H9 (cell line): ENCODE measurements around the gene SMC5. TPM values are rescaled to one million over a fixed set of nuclear protein-coding genes. Genes with fewer than 3 reads are reported as not detected.

Experiments
- DNase-seq: peaks from one replicate; pipeline ENCODE4 v3.0.0-alpha.2; 2017
- H2AFZ ChIP-seq: one replicate; pipeline ENCODE4 v1.6.1; 2013; ENCODE audit warnings: mild to moderate bottlenecking, low read length, control low read depth, moderate library complexity
- H2AK5ac ChIP-seq: 2 replicates; pipeline ENCODE4 v1.6.1; 2013; ENCODE audit warnings: low read length, control low read depth, mixed read lengths; ENCODE audit not compliant: insufficient read length
- H2BK120ac ChIP-seq: one replicate; pipeline ENCODE4 v1.6.1; 2013; ENCODE audit warnings: low read depth, mild to moderate bottlenecking, low read length, control low read depth, inconsistent platforms; ENCODE audit not compliant: poor library complexity, severe bottlenecking
- H2BK12ac ChIP-seq: 2 replicates; pipeline ENCODE4 v1.6.1; 2013; ENCODE audit warnings: low read length, control low read depth, mixed read lengths, low read depth; ENCODE audit not compliant: insufficient read length
- H2BK15ac ChIP-seq: 2 replicates; pipeline ENCODE4 v1.6.1; 2013; ENCODE audit warnings: low read depth, low read length, control low read depth
- H2BK20ac ChIP-seq: one replicate; pipeline ENCODE4 v1.6.1; 2013; ENCODE audit warnings: low read depth, mild to moderate bottlenecking, low read length, control low read depth, inconsistent platforms; ENCODE audit not compliant: poor library complexity, severe bottlenecking
- H2BK5ac ChIP-seq: 2 replicates; pipeline ENCODE4 v1.6.1; 2013; ENCODE audit warnings: low read length, control low read depth, mixed read lengths; ENCODE audit not compliant: insufficient read length
- H3K14ac ChIP-seq: 2 replicates; pipeline ENCODE4 v1.6.1; 2013; ENCODE audit warnings: low read length, control low read depth; ENCODE audit not compliant: insufficient read depth
- H3K18ac ChIP-seq: 2 replicates; pipeline ENCODE4 v1.6.1; 2013; ENCODE audit warnings: low read depth, mild to moderate bottlenecking, mixed read lengths, low read length, control low read depth; ENCODE audit not compliant: insufficient read length
- H3K23ac ChIP-seq: 2 replicates; pipeline ENCODE4 v1.6.1; 2013; ENCODE audit warnings: low read length, control low read depth, mixed read lengths, low read depth; ENCODE audit not compliant: insufficient read length
- H3K23me2 ChIP-seq: 2 replicates; pipeline ENCODE4 v1.6.1; 2013; ENCODE audit warnings: low read depth, mild to moderate bottlenecking, mixed read lengths, low read length, control low read depth; ENCODE audit not compliant: insufficient read length, poor library complexity, severe bottlenecking
- H3K27ac ChIP-seq: 2 replicates; pipeline ENCODE4 v1.5.1; 2013; ENCODE audit warnings: low read length, control low read depth, mixed read lengths, low read depth; ENCODE audit not compliant: insufficient read length
- H3K27me3 ChIP-seq: 2 replicates; pipeline ENCODE4 v1.6.1; 2013; ENCODE audit warnings: low read length, control low read depth, inconsistent platforms; ENCODE audit not compliant: insufficient read depth
- H3K4ac ChIP-seq: 2 replicates; pipeline ENCODE4 v1.6.1; 2013; ENCODE audit warnings: low read depth, mild to moderate bottlenecking, control low read depth, inconsistent platforms, low read length, moderate library complexity
- H3K4me1 ChIP-seq: 2 replicates; pipeline ENCODE4 v1.6.1; 2013; ENCODE audit warnings: low read length, control low read depth, inconsistent platforms; ENCODE audit not compliant: insufficient read depth
- H3K4me2 ChIP-seq: 2 replicates; pipeline ENCODE4 v1.6.1; 2013; ENCODE audit warnings: low read length, control low read depth, mixed read lengths; ENCODE audit not compliant: insufficient read length, insufficient read depth
- H3K56ac ChIP-seq: 2 replicates; pipeline ENCODE4 v1.6.1; 2013; ENCODE audit warnings: low read depth, mild to moderate bottlenecking, mixed read lengths, low read length, control low read depth; ENCODE audit not compliant: insufficient read length
- H3K79me1 ChIP-seq: 2 replicates; pipeline ENCODE4 v1.6.1; 2013; ENCODE audit warnings: low read depth, mild to moderate bottlenecking, moderate library complexity, low read length, control low read depth, inconsistent platforms; ENCODE audit not compliant: insufficient read depth, poor library complexity, severe bottlenecking
- H3K79me2 ChIP-seq: 2 replicates; pipeline ENCODE4 v1.6.1; 2013; ENCODE audit warnings: low read length, control low read depth, inconsistent platforms; ENCODE audit not compliant: insufficient read depth
- H3K9ac ChIP-seq: 2 replicates; pipeline ENCODE4 v1.6.1; 2013; ENCODE audit warnings: low read length, control low read depth, mixed read lengths; ENCODE audit not compliant: insufficient read length; ENCODE audit errors: extremely low read depth
- H3K9me3 ChIP-seq: one replicate; pipeline ENCODE4 v1.6.1; 2013; ENCODE audit warnings: low read depth, low read length, inconsistent platforms; ENCODE audit not compliant: control insufficient read depth
- H3T11ph ChIP-seq: one replicate; pipeline ENCODE4 v1.6.1; 2013; ENCODE audit warnings: mild to moderate bottlenecking, low read length, control low read depth, inconsistent platforms
- H4K20me1 ChIP-seq: one replicate; pipeline ENCODE4 v1.6.1; 2013; ENCODE audit not compliant: control insufficient read depth, insufficient read length, insufficient read depth
- H4K5ac ChIP-seq: 2 replicates; pipeline ENCODE4 v1.6.1; 2013; ENCODE audit warnings: low read depth, mild to moderate bottlenecking, mixed read lengths, low read length, control low read depth; ENCODE audit not compliant: insufficient read length
- H4K8ac ChIP-seq: replicated peaks from 2 replicates; pipeline ENCODE4 v1.6.1; 2013; ENCODE audit warnings: low read length, control low read depth, mixed read lengths, low read depth; ENCODE audit not compliant: insufficient read length
- H4K91ac ChIP-seq: 2 replicates; pipeline ENCODE4 v1.6.1; 2013; ENCODE audit warnings: low read depth, mild to moderate bottlenecking, moderate library complexity, mixed read lengths, low read length, control low read depth; ENCODE audit not compliant: insufficient read length
- H3K27ac Mint-ChIP-seq, 3 experiments: 2 replicates in 2 of 3; 3 replicates in 1 of 3; pipeline ENCODE4 v1.8.0; 2020 to 2021; ENCODE audit warnings: mixed read lengths in 3 of 3, mild to moderate bottlenecking in 1 of 3, moderate library complexity in 1 of 3
- H3K27me3 Mint-ChIP-seq: 2 replicates; pipeline ENCODE4 v1.8.0; 2021; ENCODE audit warnings: low read depth, mild to moderate bottlenecking, moderate library complexity, mixed read lengths
- H3K36me3 Mint-ChIP-seq, 3 experiments: 2 replicates in 2 of 3; 3 replicates in 1 of 3; pipeline ENCODE4 v1.8.0; 2020 to 2021; ENCODE audit warnings: low read depth in 3 of 3, mixed read lengths in 3 of 3; ENCODE audit not compliant: insufficient read depth in 1 of 3
- H3K4me1 Mint-ChIP-seq, 2 experiments: 2 replicates each; pipeline ENCODE4 v1.8.0; 2020; ENCODE audit warnings: mixed read lengths in 2 of 2
- H3K4me3 Mint-ChIP-seq, 2 experiments: 2 replicates in 1 of 2; 3 replicates in 1 of 2; pipeline ENCODE4 v1.8.0; 2020 to 2021; ENCODE audit warnings: mild to moderate bottlenecking in 2 of 2, mixed read lengths in 2 of 2, moderate library complexity in 1 of 2
- H3K9me3 Mint-ChIP-seq, 2 experiments: 2 replicates in 1 of 2; 3 replicates in 1 of 2; pipeline ENCODE4 v1.8.0; 2020; ENCODE audit warnings: mild to moderate bottlenecking in 2 of 2, mixed read lengths in 2 of 2, moderate library complexity in 1 of 2
- whole genome bisulfite sequencing: extraction: QIAGEN DNeasy Blood & Tissue Kit; methylation state at CpG from one replicate; pipeline ENCODE4 v1.1.7; 2013; ENCODE audit warnings: missing lambda C conversion rate, low lambda C conversion rate, mixed read lengths; ENCODE audit not compliant: insufficient read length; ENCODE audit errors: extremely low coverage; 5-methylcytosine and 5-hydroxymethylcytosine counted together
- total RNA-seq: library from RNA; stranded (reverse); gene quantifications from 2 replicates; pipeline ENCODE4 v1.2.1, GENCODE V29; 2021
- TF ChIP-seq, protein P1 (sequence below): fragments of 200-600 bp; sonication (generic); conservative IDR thresholded peaks from 3 replicates; pipeline ENCODE4 v1.8.0; 2021; ENCODE audit warnings: antibody characterized with exemption, mild to moderate bottlenecking

The SMC5 gene
- total RNA-seq, 1 experiment from 2014 or later = 29.6 TPM

DNA sequence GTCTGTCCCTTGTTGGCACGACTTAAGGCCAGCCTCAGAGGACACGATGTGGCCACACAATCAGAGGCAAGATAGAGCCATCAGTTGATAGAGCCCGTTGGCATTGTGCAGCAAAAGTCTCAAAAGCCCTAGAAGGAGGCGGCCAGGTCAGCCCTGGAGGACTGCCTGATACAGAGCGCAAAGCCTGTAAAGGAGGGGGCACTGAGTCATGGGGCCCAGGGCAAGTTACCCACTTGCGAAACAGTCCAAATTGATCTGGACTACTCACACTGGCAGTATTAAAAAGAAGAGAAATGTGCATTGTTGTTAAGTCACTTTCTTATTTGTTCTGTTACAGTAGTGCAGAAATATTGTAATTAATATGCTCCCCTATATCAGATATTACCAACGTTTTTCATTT is 104.2 kb downstream of the SMC5 start:
- TF ChIP-seq, protein P1, sequence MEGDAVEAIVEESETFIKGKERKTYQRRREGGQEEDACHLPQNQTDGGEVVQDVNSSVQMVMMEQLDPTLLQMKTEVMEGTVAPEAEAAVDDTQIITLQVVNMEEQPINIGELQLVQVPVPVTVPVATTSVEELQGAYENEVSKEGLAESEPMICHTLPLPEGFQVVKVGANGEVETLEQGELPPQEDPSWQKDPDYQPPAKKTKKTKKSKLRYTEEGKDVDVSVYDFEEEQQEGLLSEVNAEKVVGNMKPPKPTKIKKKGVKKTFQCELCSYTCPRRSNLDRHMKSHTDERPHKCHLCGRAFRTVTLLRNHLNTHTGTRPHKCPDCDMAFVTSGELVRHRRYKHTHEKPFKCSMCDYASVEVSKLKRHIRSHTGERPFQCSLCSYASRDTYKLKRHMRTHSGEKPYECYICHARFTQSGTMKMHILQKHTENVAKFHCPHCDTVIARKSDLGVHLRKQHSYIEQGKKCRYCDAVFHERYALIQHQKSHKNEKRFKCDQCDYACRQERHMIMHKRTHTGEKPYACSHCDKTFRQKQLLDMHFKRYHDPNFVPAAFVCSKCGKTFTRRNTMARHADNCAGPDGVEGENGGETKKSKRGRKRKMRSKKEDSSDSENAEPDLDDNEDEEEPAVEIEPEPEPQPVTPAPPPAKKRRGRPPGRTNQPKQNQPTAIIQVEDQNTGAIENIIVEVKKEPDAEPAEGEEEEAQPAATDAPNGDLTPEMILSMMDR = no peak
- Mint-ChIP-seq H3K36me3 (no peaks in the 10 kb centered on the region), H3K4me1 (no peaks in the 10 kb centered on the region)

More for the DNA sequence above, 104.2 kb downstream of the SMC5 start:
- H2AK5ac ChIP-seq = no peak overlapping the region
- H4K8ac ChIP-seq = no peak overlapping the region
- no peaks in the 10 kb centered on the region for H3K79me1 ChIP-seq
- Mint-ChIP-seq H3K9me3 (no peaks in the 10 kb centered on the region), H3K27me3 (no peaks in the 10 kb centered on the region), H3K4me3 (no peak overlapping the region), H3K27ac (no peak overlapping the region)
- no peak overlapping the region for H2BK120ac ChIP-seq
- no peak overlapping the region for H3K27ac ChIP-seq
- no peaks in the 10 kb centered on the region for H3K9me3 ChIP-seq
- no peak overlapping the region for H3K9ac ChIP-seq
- H3K4me1 ChIP-seq = no peaks in the 10 kb centered on the region
- no peak overlapping the region for H2BK5ac ChIP-seq
- H3K4me2 ChIP-seq = no peak overlapping the region
- no peak overlapping the region for H4K91ac ChIP-seq
- no peak overlapping the region for H3K18ac ChIP-seq
- no CpG with 5 or more reads among the region's 7 CpGs for WGBS
- H3K56ac ChIP-seq = no peak overlapping the region
- H3K23me2 ChIP-seq = no peaks in the 10 kb centered on the region
- no peak overlapping the region for H2BK20ac ChIP-seq
- no peaks in the 10 kb centered on the region for H3K79me2 ChIP-seq
- H3K4ac ChIP-seq = no peak overlapping the region
- no peak overlapping the region for H2BK15ac ChIP-seq
- no peak overlapping the region for H2AFZ ChIP-seq
- no peak overlapping the region for H3T11ph ChIP-seq
- H3K27me3 ChIP-seq = no peaks in the 10 kb centered on the region
- no peak overlapping the region for H3K23ac ChIP-seq
- no peaks in the 10 kb centered on the region for H4K20me1 ChIP-seq
- H3K14ac ChIP-seq = no peak overlapping the region
- no peak overlapping the region for H2BK12ac ChIP-seq
- no peak overlapping the region for H4K5ac ChIP-seq
- DNase-seq = no peak
